GM21526 (cell line): ENCODE measurements around the gene CX3CL1.

Source experiments
- ATAC-seq: cut with Tn5 transposase; IDR thresholded peaks from one replicate; pipeline ENCODE4 v1.9.1; 2021; ENCODE audit warnings: moderate library complexity; ENCODE audit not compliant: unreplicated experiment, low FRiP score

Gene CX3CL1

GRCh38 chr16:57430955-57431354 is 58.7 kb downstream of the CX3CL1 start:
- no peak for ATAC-seq

GRCh38 chr16:57432505-57432904 is 60.2 kb downstream of the CX3CL1 start:
- ATAC-seq: no peak

GRCh38 chr16:57432989-57433388 is 60.7 kb downstream of the CX3CL1 start:
- no peak for ATAC-seq

GRCh38 chr16:57434003-57434402 is 61.7 kb downstream of the CX3CL1 start:
- ATAC-seq: no peak
